NB4 (cell line): Measurements from ENCODE around the gene TESK2.
"Not testable (repeated sequence)": the region's sequence is repeated elsewhere in the genome, so short reads cannot be mapped to it uniquely, and the experiment has no call there.

Experiments used
- DNase-seq: peaks from one replicate; pipeline ENCODE4 v3.0.0; 2010; ENCODE audit warnings: low read depth
- H3K4me3 ChIP-seq: one replicate; pipeline ENCODE4 v1.5.1; 2011; ENCODE audit warnings: mild to moderate bottlenecking, low read depth, low read length, moderate library complexity
- CTCF ChIP-seq: IDR thresholded peaks from one replicate; pipeline ENCODE4 v1.5.1; 2012; ENCODE audit warnings: low read depth, low read length
- MYC ChIP-seq: IDR thresholded peaks from 2 replicates; pipeline ENCODE4 v1.6.1; 2011; ENCODE audit warnings: low read depth, low read length
- POLR2A ChIP-seq: IDR thresholded peaks from 2 replicates; pipeline ENCODE4 v1.6.1; 2011; ENCODE audit warnings: mild to moderate bottlenecking; ENCODE audit not compliant: insufficient read length; ENCODE audit errors: extremely low read depth
- TF ChIP-seq, protein P1 (sequence below): IDR thresholded peaks from 2 replicates; pipeline ENCODE4 v1.6.1; 2011; ENCODE audit warnings: low read depth, low read length

TESK2 gene

GRCh38 chr1:45393718-45394302 lies 97.2 kb downstream of the TESK2 start:
- no peak overlapping the region for H3K4me3 ChIP-seq
- TF ChIP-seq CTCF (no peak), MYC (peak; percentile 59), POLR2A (no peak)
- TF ChIP-seq, protein P1, sequence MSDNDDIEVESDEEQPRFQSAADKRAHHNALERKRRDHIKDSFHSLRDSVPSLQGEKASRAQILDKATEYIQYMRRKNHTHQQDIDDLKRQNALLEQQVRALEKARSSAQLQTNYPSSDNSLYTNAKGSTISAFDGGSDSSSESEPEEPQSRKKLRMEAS = peak; percentile 10; the same call in 1 of the 2 replicates
- DNase-seq = peak; percentile 85

DNA sequence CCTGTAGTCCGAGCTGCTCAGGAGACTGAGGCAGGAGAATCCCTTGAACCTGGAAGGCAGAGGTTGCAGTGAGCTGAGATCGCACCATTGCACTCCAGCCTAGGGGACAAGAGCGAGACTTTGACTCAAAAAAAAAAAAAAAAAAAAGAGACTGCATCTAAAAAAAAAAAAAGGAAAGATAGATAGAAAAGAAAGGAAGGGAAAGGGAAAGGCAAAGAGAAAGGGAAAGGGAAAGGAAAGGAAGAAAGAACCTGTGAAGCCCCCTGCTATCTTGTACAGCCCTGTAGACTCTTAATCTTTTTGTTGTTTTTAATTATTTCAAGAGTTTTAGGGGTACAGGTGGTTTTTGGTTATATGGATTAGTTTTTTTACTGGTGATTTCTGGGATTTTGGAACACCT lies 104.7 kb downstream of the TESK2 start:
- TF ChIP-seq, protein P1 = no peak
- TF ChIP-seq POLR2A (no peak), CTCF (no peak), MYC (no peak)
- no peak overlapping the region for H3K4me3 ChIP-seq
- DNase-seq = no peak

DNA sequence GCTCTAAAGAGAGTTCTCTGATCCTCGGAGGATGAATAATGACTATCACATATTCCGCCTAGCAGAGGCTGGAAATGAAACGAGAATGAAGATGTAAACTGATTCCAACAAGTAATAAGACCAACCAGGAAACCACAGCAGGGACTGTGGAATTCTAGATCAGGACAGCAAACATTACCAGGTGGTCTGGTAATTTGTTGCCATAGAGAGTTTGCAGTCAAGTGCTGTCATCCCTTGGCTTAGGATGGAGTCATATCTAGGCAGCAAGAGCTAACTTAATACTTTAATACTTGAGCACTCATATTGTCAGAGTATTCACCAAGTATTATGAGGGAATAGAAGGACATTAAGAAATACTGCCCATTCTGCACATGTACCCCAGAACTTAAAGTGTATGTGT lies 105.7 kb downstream of the TESK2 start:
- no peak overlapping the region for H3K4me3 ChIP-seq
- DNase-seq = no peak

DNA sequence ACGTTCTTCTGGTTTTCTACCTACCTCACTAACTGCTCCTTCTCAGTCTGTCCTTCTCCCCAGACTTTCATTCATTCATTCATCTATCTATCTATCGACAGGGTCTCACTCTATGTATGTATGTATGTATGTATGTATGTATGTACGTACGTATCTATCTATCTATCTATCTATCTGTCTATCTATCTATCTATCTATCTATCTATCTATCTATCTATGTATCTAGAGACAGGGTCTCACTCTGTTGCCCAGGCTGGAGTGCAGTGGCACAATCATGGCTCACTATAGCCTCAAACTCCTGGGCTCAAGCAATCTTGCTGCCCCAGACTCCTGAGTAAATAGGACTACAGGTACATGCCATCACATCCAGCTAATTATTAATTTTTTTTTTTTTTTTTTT lies 106.8 kb downstream of the TESK2 start:
- not testable (repeated sequence) for H3K4me3 ChIP-seq, DNase-seq

More for the DNA sequence above, 105.7 kb downstream of the TESK2 start:
- TF ChIP-seq, protein P1 = no peak
- TF ChIP-seq POLR2A = no peak
- TF ChIP-seq CTCF = no peak

GRCh38 chr1:45383191-45383590 lies 107.8 kb downstream of the TESK2 start:
- no peak for DNase-seq
- no peak overlapping the region for H3K4me3 ChIP-seq
- TF ChIP-seq POLR2A (no peak), MYC (no peak), CTCF (no peak)
- TF ChIP-seq, protein P1 = no peak

- no peak for DNase-seq
- TF ChIP-seq, protein P1 = no peak
- TF ChIP-seq MYC = no peak
- H3K4me3 ChIP-seq = no peak overlapping the region
Observed at GRCh38 chr1:45381243-45381642, 109.7 kb downstream of the TESK2 start.

- TF ChIP-seq MYC = no peak
- TF ChIP-seq, protein P1 = no peak
- H3K4me3 ChIP-seq = no peak overlapping the region
- DNase-seq = peak; percentile 64
Observed at GRCh38 chr1:45380730-45381129, 110.2 kb downstream of the TESK2 start.
